ENCODE results near the gene OPA3. TPM values are rescaled to one million over a fixed set of nuclear protein-coding genes. Genes with fewer than 3 reads are reported as not detected.

The OPA3 gene
- total RNA-seq, 1 donor from 2014 or later: 13.0 TPM

DNA sequence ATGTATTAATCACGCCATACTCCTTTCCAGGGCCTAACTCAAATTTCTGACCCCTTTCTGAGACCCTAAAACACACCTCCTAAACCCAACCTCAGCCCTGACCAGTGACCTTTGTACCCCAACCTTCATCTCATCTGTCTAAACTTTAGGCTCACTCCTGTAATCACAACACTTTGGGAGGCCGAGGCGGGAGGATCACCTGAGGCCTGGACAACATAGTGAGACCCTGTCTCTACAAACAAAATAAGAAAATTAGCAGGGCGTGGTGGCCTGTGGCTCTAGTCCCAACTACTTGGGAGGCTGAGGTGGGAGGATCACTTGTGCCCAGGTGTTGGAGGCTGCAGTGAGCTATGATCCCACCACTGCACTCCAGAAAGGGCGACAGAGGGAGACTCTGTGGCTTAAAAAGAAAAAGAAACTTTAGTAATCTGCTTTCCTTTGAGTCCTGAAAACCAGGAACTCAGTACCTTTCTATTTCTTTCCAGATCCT, 92.4 kb downstream of the OPA3 start:
- Histone ChIP-seq H3K4me1 (peaks cover 12% of the 10 kb centered on the region), H3K4me3 (peak overlapping the region; percentile 60), H3K36me3 (no peaks in the 10 kb centered on the region), H3K9me3 (no peaks in the 10 kb centered on the region), H3K27ac (no peak overlapping the region), H3K27me3 (no peaks in the 10 kb centered on the region)
- no peak for DNase-seq
- TF ChIP-seq, protein P1, sequence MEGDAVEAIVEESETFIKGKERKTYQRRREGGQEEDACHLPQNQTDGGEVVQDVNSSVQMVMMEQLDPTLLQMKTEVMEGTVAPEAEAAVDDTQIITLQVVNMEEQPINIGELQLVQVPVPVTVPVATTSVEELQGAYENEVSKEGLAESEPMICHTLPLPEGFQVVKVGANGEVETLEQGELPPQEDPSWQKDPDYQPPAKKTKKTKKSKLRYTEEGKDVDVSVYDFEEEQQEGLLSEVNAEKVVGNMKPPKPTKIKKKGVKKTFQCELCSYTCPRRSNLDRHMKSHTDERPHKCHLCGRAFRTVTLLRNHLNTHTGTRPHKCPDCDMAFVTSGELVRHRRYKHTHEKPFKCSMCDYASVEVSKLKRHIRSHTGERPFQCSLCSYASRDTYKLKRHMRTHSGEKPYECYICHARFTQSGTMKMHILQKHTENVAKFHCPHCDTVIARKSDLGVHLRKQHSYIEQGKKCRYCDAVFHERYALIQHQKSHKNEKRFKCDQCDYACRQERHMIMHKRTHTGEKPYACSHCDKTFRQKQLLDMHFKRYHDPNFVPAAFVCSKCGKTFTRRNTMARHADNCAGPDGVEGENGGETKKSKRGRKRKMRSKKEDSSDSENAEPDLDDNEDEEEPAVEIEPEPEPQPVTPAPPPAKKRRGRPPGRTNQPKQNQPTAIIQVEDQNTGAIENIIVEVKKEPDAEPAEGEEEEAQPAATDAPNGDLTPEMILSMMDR (IDR thresholded peaks at IDR 0.05): no peak
- no peak for ATAC-seq
- intact Hi-C loops (cut with DNase I): loop anchor here (5.0 kb wide), 1 partner anchor 65 kb away; no protein-coding TSS in a partner anchor

DNA sequence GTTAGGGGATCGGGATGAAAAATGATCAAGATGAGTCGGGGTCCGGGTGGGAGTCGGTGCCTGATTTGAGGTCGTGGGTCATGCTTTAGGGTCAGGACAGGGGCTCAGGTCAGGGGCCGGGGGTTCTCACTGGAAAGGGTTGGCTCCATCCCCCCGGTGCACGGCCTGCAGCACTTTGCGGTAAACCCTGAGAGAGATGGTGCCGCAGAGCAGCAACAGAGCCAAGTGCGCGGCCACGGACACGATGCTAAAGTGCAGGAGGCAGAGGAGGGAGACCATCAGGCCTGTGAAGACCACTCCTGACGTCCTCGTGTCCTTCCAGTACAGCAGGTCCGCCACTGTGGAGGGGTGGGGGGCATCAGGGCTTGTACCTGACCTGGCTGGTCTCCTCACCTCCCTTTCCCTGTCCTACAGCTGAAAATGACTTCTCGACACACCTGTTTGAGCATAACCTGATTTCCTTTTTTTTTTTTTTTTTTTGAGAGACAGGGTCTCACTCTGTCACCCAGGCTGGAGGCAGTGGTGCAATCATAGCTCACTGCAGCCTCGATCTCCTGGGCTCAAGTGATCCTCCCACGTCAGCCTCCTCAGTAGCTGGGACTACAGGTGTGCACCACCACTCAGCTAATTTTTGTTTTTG, 95.3 kb downstream of the OPA3 start:
- TF ChIP-seq, protein P1 (IDR thresholded peaks at IDR 0.05): no peak
- Histone ChIP-seq H3K36me3 (no peaks in the 10 kb centered on the region), H3K4me3 (no peak overlapping the region), H3K4me1 (peaks cover 10% of the 10 kb centered on the region), H3K27me3 (no peaks in the 10 kb centered on the region), H3K27ac (no peak overlapping the region), H3K9me3 (no peaks in the 10 kb centered on the region)
- DNase-seq: peak; percentile 66
- intact Hi-C loops (cut with DNase I): no loop called here
- no peak for ATAC-seq

DNA sequence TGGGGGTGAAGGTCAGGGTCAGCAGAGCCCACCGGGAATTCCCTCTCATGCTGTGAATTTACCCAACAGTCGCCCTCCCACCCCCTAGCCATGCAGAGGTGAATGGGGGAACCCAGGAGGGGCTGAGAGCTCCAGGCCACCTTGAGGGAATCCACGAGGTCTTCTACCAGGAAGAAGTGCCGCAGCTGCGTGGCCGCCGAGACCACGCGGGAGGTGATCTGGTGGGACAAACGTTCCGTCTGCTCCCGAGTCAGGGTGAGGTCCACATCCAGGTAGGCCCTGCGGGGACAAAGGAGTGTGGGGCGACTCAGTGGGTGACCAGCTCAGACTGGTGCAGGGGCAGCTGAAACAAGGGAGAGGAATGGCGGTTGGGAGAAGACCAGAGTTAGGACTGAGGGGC, 95.9 kb downstream of the OPA3 start:
- no peaks in the 10 kb centered on the region for H3K9me3 ChIP-seq
- no peaks in the 10 kb centered on the region for H3K36me3 ChIP-seq
- peaks cover 10% of the 10 kb centered on the region for H3K4me1 ChIP-seq
- no peak for ATAC-seq
- intact Hi-C loops (cut with DNase I): no loop called here
- TF ChIP-seq, protein P1 (IDR thresholded peaks at IDR 0.05): no peak
- H3K27me3 ChIP-seq: no peaks in the 10 kb centered on the region
- H3K27ac ChIP-seq: no peak overlapping the region
- DNase-seq: no peak
- no peak overlapping the region for H3K4me3 ChIP-seq

DNA sequence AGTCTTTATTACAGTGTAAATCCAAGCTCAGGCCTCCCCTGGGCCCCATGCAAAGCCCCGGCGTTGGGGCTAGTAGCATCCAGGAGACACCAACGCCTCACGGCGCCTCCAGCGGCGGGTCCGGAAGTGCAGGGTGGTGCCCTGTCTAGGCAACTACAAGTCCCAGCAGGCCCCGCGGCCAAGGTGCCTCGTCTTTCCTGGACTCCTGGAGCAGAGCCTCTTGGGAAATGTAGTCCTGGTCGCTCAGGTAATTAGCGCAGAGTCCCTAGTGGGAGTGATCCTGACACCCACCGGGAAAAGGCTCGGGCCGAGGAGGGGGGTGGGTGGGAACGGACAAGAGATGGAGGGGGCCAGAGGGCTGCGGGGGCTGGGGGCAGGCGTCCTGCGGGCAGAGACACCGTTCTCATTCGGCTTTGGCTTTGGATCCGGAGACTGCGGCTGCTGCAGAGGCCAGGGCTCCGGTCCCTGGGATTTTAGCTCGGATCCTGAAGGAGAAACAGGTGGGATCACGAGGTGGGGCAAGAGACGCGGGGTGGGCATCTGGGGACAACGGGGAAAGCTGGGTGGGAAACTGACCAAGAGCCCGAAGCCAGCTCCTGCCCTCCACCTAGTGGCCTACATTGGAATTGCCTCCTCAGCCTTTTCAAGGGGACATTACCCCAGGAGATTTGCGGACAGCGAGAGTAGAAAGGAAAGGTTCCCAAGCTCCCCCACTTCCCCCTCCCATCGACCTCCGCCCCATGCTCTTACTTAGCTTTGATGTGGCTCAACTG, 99.1 kb downstream of the OPA3 start:
- intact Hi-C loops (cut with DNase I): no loop called here
- TF ChIP-seq, protein P1 (IDR thresholded peaks at IDR 0.05): peak; percentile 78
- H3K27me3 ChIP-seq: no peaks in the 10 kb centered on the region
- ATAC-seq: peak; percentile 99
- H3K27ac ChIP-seq: peak overlapping the region; percentile 63
- H3K4me3 ChIP-seq: peak overlapping the region; percentile 81
- H3K9me3 ChIP-seq: no peaks in the 10 kb centered on the region
- DNase-seq: peak; percentile 99
- H3K36me3 ChIP-seq: no peaks in the 10 kb centered on the region
- peaks cover 4% of the 10 kb centered on the region for H3K4me1 ChIP-seq

DNA sequence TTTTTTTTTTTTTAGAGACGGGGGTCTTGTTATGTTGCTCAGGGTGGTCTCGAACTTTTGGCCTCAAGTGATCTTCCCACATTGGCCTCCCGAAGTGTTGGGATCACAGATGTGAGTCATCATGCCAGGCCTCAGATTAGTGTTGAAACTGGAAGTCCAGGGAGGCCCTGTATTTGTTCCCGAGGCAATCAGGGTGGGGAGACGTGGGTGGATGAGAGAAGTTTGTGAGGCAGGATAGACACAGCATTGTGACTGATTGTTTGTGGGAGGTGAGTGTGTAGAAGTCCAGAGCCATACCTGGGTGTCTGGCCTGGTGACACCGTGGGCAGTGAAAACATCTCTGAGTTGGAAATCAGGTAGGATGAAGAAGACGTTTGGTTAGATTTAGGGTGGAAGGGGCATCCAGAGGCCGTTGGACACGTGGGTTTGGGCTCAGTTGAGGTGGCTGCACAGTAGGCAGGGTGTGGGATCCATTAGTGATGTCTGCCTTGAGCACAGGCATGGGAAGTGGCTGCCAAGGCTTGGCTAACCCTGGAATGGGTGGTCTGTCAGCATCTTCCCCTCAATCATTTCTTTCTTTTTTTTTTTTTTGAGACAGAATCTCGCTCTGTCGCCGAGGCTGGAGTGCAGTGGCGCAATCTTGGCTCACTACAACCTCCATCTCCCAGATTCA, 100.2 kb downstream of the OPA3 start:
- no peaks in the 10 kb centered on the region for H3K9me3 ChIP-seq
- ATAC-seq: no peak
- H3K4me1 ChIP-seq: peaks cover 4% of the 10 kb centered on the region
- no peak overlapping the region for H3K4me3 ChIP-seq
- TF ChIP-seq, protein P1 (IDR thresholded peaks at IDR 0.05): no peak
- H3K27me3 ChIP-seq: no peaks in the 10 kb centered on the region
- intact Hi-C loops (cut with DNase I): no loop called here
- no peak for DNase-seq
- no peak overlapping the region for H3K27ac ChIP-seq
- H3K36me3 ChIP-seq: no peaks in the 10 kb centered on the region

All from upper lobe of right lung (tissue), 1 donor.